Fibroblast of skin of scalp (primary cell): ENCODE results near the gene ZNF805. TPM values are rescaled to one million over a fixed set of nuclear protein-coding genes. Genes with fewer than 3 reads are reported as not detected.
"Not testable (repeated sequence)": the region's sequence is repeated elsewhere in the genome, so short reads cannot be mapped to it uniquely, and the experiment has no call there.

ENCODE experiments used
- DNase-seq: peaks from one replicate; pipeline ENCODE4 v3.0.0-alpha.2; 2013
- polyA plus RNA-seq, 2 experiments: library from polyadenylated mRNA; unstranded; fragments of 120-200 nt; gene quantifications; one replicate each; pipeline ENCODE4 v1.2.1, GENCODE V29; 2013; ENCODE audit not compliant: insufficient read length in 2 of 2

The ZNF805 gene
- polyA plus RNA-seq (2013, experiment 1 of 2; ENCODE audit: insufficient read length), result 3.0 TPM
- 3.8 TPM for polyA plus RNA-seq (2013, experiment 2 of 2; ENCODE audit: insufficient read length)

DNA sequence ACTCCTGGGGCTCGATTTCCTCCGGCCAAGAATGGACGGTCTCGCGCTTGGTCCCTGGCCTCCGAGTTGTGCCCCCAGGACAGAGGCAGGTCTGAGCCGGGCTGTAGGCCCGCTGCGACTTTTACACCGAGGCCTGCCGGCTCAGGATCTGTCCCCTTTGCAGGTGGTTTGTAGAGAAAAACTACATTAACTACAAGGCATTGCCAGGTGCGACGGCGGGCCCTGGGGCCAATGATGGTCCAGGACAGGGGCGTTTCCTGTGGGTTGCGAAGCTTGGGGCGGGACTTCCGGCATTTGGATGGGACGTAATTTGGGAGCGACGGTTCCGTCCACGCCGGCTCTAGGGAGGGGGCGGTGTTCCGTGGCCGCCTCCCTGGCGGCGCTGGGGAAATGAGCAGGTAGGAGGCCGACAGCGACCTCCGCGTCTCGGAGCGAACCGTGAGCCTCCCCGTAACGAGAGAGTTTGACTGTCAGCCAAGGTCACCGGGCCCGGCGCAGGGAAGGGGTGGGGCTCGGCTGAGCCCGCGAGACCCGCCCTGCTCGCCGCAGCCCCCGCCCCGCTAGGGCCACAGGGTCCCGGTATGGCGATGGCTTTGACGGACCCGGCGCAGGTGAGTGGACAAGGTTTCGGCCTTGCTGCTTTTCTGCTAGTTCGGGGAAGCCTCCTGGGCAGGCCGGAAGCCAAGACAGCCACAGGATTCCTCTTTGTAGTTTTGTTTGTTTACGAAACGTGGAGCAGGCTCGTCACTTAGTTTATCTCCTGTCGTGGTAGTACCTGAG, at the start of gene ZNF805:
ZNF805 (plus strand) TSS at position 322 of the 780 bp plus-strand sequence; CDS start at position 582, 260 bp downstream.
- DNase-seq, result peak; percentile 94

DNA sequence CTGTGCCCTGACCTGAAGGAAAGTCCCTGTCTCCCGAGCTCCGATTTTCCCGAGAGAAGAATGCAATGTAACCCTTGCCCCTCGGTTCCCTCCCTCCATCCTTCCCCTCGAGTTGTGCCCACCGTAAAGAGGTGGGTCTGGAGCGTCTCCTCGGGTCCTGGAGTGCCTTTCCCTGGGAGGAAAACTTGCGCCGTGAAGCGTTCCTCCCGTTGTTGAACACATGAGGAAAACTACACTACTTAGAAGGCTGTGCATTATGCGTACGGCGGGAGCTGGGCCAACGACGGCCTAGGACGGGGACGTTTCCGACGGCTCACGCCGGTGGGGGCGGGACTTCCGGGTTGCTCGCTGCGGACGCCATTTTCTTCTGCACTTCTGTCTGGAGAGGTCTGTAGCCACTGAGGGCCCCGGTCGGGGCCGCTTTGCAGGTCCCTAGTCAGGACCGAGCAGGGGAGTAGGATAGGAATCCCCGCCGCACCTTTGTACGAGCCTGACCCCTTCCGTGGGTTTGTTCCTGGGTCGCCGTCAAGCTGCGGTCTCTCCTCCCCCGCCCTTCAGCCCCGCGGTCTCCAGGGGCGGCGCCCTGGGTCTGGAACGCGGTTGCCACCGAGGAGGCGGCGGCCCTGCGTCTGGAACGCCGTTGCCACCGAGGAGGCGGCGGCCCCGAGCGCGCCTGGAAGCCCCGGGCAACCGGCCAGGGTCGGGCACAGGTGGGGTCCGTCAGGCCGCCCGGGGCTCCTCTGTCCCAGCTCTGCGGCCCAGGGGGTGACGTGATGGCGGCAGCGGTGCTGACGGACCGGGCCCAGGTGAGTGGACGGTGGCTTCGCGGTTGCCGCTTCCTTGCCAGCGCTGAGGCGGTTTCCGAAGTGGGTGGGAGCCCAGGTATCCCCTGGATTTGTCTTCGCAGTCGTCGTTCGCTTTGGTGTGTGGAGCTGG, 49.0 kb upstream of the ZNF805 start, which contains the start of gene ZNF264:
ZNF264 (plus strand) TSS at position 360 of the 936 bp plus-strand sequence; CDS start at position 774, 414 bp downstream.
- peak; percentile 88 for DNase-seq

DNA sequence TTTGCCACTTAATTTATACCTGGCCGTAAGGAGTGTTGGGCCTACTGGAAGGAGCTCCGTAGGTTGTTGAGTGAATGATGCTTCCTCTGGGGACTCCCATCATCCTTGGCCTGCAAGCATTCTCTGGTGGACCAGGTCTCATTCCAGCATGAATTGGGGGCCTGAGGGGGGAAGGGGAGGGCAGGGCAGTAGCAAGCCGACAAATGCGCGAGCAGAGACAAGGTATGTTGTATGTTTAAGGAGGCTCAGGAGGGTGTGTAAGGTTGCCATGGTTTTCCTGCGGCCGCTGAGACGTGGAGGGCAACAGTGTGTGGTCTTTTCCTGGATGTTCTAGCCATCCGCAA, 48.4 kb upstream of the ZNF805 start:
- DNase-seq, result no peak

DNA sequence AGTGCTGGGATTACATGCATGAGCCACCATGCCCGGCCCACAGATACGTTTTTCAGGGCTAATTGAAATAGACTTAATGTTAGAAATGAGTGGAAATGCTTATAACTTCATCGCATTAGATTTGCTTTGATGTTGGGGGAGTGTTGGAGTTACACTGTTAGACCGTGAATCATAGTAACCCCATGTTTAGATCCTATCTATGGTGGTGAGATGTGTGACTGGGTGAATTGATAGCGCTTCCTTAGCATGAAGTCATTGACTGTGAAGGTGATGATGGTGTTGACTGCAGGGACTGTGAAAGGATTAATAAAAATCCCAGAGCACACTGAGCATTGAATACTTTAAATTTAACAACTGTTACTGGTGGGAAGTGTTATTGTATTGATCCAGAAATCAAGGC, 47.4 kb upstream of the ZNF805 start:
- no peak for DNase-seq

DNA sequence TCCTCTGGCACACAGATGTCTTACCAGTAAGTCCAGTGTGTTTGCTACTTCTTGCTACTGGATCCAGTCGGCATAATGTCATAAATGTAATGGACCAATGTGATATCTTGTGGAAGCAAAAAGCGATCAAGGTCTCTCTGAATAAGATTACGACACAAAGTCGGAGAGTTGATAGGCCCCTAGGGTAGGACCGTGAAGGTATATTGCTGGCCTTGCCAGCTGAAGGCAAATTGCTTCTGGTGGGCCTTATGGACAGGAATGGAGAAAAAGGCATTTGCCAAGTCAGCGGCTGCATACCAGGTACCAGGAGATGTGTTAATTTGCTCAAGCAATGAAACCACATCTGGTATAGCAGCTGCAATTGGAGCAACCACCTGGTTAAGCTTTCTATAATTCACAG, 42.6 kb upstream of the ZNF805 start:
- DNase-seq, result not testable (repeated sequence)

DNA sequence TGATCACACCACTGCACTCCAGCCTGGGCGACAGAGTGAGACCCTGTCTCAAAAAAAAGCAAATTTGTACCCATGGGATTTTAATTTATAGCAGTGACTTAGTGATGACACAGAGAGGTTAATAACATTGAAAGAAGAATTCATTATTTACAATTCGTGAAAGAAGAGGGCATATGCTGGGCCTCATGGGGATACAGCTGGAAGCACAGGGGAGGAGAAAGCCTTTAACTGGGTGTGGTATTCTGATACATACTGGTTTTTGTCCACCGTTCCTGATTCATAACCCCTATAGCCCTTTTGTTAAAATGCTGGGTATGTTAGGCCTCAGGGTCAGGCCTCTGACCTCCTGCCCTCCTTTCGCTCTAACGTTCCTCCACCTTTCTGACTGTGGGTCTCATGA, 38.3 kb upstream of the ZNF805 start:
- no peak for DNase-seq

DNA sequence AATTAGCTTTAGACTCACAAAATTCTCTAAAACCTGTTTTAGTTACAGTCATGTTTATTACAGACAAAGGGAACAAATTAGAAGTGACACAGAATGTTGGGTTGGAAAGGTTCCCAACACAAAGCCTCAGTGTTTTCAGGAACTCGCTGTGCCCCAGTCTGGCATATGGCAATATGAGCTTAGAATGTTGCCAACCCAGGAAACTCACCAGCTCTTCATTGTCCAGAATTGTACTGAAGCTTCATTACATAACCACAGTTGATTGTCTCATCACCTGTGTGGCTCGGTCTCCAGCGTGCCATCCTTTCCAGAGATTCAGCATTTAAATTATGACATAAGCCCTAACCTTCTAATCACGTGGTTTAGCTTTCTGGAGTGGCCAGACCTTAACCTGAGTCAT, 30.1 kb upstream of the ZNF805 start:
- no peak for DNase-seq

DNA sequence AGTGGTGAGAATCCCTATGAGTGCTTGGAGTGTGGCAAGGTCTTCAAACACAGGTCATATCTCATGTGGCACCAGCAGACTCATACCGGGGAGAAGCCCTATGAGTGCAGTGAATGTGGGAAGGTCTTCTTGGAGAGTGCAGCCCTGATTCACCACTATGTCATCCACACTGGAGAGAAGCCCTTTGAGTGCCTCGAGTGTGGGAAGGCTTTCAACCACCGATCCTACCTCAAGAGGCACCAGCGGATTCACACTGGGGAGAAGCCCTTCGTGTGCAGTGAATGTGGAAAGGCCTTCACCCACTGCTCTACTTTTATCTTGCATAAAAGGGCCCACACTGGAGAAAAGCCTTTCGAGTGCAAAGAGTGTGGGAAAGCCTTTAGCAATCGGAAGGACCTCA, 28.3 kb upstream of the ZNF805 start:
- DNase-seq, result no peak

DNA sequence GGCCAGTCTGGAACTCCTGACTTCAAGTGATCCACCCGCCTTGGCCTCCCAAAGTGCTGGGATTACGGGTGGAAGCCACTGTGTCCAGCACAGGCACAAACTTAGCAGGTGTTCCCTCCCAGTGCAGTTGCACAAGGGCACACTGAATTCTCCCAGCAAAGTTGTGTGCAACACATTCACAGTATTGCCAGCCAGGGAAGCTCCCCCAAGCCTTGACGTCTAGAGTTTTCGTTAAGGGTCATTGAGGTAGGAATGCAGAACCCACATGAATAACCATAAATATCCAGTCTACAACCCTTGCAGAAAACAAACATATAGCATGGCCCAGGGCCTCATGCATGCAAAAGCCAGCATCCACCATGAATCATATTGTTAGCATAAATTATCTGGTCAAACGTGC, 12.9 kb upstream of the ZNF805 start:
- DNase-seq, result no peak

DNA sequence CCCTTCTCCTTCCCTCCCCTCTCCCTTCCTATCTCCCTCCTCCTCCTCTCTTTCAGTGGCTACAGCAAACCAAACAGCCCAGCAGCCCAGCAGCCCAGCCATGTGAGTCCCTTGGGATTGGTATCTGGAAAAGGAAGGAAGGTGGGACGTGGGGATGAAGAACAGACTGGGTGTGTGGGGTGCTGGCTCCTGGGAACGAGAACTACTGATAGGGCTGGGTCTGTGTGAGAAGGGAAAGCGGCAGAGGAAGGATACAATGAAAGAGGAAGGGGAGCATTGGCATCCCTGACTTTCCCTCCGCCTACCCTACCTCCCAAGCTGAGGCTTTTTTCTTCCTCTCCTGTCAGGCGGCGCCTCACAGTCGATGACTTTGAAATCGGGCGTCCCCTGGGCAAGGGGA, 8.7 kb upstream of the ZNF805 start:
- no peak for DNase-seq

DNA sequence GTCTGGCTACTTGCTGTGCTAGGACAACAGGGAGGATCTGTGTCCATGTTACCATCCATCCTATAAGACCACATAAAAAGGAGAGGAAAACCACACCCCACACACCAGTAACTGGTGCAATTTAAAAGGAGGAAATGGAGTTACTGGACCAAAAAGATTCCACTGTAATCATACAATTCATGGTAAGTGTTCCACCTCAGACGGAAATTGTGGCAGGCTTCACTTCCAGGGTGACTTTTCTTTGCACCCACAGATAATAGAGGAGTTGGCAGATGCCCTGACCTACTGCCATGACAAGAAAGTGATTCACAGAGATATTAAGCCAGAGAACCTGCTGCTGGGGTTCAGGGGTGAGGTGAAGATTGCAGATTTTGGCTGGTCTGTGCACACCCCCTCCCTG, 7.2 kb upstream of the ZNF805 start:
- no peak for DNase-seq

DNA sequence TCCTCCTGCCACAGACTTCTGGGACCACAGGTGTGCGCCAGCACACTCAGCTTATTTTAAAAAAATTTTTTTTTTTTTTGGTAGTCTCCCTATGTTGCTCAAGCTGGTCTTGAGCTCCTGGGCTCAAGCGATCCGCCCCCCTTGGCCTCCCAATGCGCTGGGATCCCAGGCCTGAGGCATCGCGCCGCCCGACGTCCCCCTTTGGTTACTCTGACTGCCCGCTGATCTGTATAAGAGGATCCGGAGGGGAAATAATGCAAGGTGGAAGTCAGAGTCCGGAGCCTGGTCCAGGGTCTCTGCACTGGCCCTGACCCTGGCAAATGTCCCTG, 486 bp upstream of the ZNF805 start:
- DNase-seq, result no peak

DNA sequence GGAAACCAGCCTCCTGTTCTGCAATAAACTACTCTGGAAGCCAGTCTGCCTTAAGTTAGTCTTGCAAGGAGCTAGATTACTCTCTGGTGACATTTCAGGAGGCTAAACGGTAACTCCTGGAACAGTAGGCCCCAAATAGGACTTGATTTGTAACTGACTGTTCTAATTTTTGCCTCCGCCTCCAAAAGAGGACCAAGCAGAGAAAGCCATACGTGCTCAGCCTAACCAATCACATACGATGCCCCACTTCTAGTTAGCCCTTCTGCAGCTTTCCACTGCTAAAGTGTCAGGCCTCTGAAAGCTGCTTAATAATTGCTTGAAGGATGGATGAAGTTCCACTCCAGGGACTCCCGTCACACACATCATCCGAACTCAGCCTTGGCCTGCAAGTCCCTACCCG, 744 bp downstream of the ZNF805 start:
- DNase-seq, result peak; percentile 22

DNA sequence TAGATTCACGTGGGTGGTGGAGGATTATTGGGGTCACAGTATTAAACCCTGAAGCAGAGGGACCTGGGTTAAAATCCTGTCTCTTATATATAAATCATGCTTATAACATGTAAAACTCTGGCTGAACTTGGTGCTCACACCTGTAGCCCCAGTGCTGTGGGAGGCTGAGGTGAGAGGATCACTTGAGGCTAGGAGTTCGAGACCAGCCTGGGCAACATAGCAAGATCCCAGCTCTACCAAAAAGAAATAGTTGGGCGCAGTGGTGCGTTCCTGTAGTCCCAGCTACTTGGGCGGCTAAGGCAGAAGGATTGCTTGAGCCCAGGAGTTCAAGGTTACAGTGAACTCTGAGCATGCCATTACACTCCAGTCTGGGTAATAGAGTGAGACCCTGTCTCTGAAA, 2.4 kb downstream of the ZNF805 start:
- DNase-seq, result no peak

DNA sequence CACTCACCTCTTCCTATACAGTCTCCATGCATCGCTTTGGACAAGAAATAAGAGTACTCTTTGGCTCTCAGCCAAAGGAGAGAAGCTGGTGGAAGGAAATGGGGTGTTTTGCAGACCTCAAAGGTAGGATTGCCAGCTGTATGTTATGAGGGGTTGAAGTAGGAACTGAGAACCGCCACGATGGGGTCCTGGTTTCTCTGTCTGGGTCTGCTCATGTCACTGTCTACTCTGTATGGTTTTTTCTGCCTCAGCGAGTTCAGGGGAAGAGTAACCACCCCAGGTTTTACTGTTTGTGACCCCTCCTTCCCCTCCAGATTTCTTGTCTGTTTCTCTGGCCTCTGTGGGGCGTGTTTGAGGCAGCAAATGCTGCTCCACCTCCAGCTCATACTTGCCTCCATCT, 4.1 kb downstream of the ZNF805 start:
- DNase-seq, result no peak

DNA sequence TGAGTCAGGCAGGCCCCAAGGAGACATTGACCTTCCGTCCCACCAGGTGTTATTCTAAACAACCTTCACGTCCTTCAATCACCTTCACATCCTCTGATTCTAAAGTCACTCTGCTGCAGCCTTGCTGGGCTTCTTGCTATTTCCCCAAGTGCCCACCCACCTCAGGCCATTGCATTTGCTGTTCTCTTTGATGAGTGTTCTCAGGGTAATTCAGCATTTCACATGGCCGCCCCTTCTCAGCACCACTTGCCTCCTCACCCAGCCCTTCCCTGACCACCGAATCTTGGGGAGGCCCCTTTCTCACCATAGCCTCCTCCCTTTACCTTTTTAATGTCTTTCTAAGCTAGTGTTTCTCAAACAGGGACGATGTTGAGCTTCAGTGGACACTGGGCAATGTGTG, 4.6 kb downstream of the ZNF805 start:
- no peak for DNase-seq

DNA sequence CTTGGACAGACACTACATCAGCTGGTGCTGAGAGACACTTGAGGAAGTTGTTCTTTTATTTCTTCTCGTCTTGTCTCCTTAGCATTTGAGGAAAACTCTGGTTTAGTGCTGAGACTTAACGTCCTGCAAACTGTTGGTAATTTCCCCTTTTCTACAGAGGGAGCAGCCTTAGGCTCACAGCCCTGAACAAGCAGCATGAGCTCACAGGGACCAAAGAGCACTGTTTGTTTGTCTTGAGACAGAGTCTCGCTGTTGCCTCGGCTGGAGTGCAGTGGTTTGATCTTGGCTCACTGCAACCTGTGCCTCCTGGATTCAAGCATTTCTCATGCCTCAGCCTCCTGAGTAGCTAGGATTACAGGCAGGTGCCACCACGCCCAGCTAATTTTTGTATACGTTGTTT, 5.5 kb downstream of the ZNF805 start:
- DNase-seq, result no peak

DNA sequence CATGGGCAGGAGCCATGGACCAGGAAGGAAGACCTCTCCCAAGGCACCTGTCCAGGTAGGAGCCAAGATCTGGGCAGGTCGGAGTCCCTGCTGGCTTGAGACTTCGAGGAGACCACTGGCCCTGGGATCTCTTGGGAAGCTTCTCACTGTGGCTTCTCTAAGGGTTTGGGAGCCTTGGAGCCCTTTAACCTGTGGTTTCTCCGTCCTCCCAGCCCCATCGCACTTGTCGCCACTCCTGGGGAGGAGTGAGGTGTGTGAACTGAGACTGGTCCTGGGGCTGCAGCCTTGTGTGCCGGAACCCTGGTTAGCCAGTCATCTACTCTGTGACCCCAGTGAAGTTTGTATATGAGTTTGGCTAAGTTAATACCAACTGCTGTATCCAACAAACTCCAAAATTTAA, 8.2 kb downstream of the ZNF805 start:
- no peak for DNase-seq

DNA sequence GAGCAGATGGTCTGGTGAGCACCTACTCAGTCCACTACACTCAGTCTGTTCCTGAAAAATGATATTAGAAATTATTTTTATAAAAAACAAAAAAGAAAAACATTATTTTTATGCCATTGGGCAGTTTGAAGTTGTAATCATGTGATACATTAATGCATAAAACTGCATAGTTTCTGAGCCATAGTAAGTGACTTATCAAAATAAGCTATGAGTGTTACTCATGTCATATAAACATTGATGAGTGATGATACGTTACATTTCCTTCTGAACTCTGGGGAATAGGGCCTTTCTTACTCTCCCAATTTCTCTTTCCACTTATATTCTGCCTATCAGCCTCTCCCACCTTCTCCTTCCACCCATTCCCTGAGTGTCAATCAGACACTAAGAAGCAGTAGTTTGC, 8.9 kb downstream of the ZNF805 start:
- DNase-seq, result no peak

DNA sequence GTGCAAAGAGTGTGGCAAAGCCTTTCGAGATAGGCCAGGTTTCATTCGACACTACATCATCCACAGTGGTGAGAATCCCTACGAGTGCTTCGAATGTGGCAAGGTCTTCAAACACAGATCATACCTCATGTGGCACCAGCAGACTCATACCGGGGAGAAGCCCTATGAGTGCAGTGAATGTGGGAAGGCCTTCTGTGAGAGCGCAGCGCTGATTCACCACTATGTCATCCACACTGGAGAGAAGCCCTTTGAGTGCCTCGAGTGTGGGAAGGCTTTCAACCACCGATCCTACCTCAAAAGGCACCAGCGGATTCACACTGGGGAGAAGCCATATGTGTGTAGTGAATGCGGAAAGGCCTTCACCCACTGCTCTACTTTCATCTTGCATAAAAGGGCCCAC, 13.3 kb downstream of the ZNF805 start:
- DNase-seq, result peak; percentile 4

DNA sequence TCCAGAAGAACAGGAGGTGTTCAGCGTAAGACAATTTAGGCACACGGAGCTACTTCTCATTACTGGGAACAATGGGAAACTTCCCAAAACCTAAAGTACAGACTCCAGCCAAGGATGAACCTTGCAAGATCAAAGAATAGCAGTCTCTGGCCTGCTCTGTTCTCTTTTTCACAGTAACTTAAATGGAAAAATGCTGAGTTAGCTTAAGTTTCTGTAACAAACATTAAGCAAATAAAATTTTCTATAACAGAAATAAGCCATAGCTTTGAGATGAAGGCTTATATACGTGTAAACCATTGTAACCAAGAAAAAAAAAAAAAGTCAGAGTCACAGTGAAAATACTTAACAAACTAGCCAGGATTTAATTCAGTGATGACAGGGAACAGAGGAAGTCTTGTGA, 21.6 kb downstream of the ZNF805 start:
- DNase-seq, result no peak

DNA sequence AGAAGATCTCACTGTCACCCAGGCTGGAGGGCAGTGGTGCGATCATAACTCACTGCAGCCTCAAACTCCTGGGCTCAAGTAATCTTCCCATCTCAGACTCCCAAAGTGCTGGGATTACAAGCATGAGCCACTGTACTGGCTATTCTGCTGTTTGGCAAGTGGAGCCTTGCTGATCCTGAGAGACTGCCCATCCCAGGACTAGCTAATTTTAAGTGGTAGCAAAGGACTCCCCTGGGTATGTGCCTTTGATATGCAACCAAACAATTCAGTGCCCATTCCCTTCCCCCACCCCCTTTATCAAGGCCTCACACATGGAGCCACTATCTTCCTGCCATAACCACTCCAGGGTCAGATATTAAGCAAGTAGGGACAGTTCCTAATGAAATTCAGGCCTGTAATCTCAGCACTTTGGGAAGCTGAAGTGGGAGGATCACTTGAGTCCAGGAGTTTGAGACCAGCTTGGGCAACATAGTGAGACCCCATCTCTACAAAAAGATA, 22.9 kb downstream of the ZNF805 start:
- DNase-seq, result no peak

DNA sequence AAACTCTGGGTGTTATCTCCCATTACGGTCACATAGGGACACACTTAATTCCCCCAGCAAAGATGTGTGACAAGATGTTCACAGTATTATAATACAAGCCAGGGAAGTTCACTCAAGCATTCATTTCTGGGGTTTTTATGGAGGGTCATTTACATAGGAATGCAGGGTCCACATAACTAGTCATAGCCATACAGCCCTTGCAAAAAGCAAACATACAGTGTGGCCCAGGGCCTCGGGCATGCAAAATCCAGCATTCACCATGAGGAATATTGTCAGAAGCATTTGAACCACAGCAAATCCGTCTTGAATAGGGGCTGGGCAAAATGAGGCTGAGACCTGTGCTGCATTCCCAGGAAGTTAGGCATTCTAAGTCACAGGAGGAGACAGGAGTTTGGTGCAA, 26.9 kb downstream of the ZNF805 start:
- no peak for DNase-seq
